ENCODE measurements around the gene NUDT2.

DNA sequence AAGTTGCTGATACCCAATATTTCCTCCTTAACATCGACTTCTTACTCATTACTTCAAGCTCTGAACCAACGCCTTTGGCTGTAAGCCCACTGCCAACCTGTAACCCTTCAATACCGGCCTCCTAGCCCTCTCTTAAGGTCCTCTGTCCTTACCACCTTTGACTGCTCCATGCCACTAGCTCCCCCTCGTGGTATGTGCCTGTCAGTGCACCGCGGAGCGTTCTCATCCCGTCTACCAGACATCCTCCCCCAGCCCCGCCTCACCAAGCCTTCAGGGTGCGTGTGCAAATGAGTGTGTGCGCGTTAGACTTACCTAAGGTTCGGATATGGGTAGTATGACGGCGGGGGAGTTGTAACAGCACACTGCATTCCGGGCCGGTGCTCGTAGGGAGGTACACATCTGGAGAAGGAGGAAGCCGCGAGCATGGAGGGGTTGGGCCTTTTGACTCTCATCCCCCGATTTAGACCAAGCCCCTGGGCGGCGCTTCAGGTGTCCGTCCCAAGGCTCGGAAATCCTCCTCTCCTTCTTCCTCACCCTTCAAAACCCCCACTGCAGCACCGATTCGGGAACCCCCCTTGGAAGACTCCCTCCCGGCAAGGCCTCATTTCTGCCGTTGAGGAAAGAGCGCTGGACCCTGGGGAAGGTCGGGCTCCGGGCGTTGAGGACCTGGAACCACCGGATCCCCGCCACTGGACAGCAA is 50.1 kb downstream of the NUDT2 start:
- TF ChIP-seq POLR2A (IDR thresholded peaks at IDR 0.05): no peak
- peak; percentile 87 to 98 (median 98) for TF ChIP-seq CTCF (IDR thresholded peaks at IDR 0.05)
